NCI-H82 (cell line): ENCODE data around the gene ALDH1A2.
"Not testable (repeated sequence)": the region's sequence is repeated elsewhere in the genome, so short reads cannot be mapped to it uniquely, and the experiment has no call there.

ENCODE experiments used
- DNase-seq: peaks from one replicate; lab custom pipeline; 2025; lab: John Stamatoyannopoulos, UW

The ALDH1A2 gene

GRCh38 chr15:58065445-58066041, at the start of gene ALDH1A2:
ALDH1A2 (minus strand) TSS chr15:58065711; CDS start chr15:58065650, 61 bp downstream.
- peak; percentile 59 for DNase-seq

GRCh38 chr15:58114812-58115211, 49.3 kb upstream of the ALDH1A2 start:
- DNase-seq, result no peak

GRCh38 chr15:58114388-58114787, 48.9 kb upstream of the ALDH1A2 start:
- DNase-seq, result no peak

GRCh38 chr15:58113358-58113757, 47.8 kb upstream of the ALDH1A2 start:
- DNase-seq, result not testable (repeated sequence)

GRCh38 chr15:58111718-58112104, 46.2 kb upstream of the ALDH1A2 start:
- DNase-seq, result no peak

GRCh38 chr15:58110999-58111717, 45.6 kb upstream of the ALDH1A2 start:
- no peak for DNase-seq

- DNase-seq, result no peak
Measured at GRCh38 chr15:58109419-58109818, 43.9 kb upstream of the ALDH1A2 start.

GRCh38 chr15:58108117-58108516, 42.6 kb upstream of the ALDH1A2 start:
- DNase-seq, result no peak

GRCh38 chr15:58103482-58103881, 38.0 kb upstream of the ALDH1A2 start:
- no peak for DNase-seq

- DNase-seq, result no peak
Measured at GRCh38 chr15:58096529-58097084, 31.1 kb upstream of the ALDH1A2 start.

- DNase-seq, result no peak
Measured at GRCh38 chr15:58095415-58095814, 29.9 kb upstream of the ALDH1A2 start.

GRCh38 chr15:58087871-58088270, 22.4 kb upstream of the ALDH1A2 start:
- no peak for DNase-seq

GRCh38 chr15:58086491-58086890, 21.0 kb upstream of the ALDH1A2 start:
- no peak for DNase-seq

- DNase-seq, result no peak
Measured at GRCh38 chr15:58083526-58083925, 18.0 kb upstream of the ALDH1A2 start.

GRCh38 chr15:58081891-58082290, 16.4 kb upstream of the ALDH1A2 start:
- no peak for DNase-seq

- no peak for DNase-seq
Measured at GRCh38 chr15:58081456-58081855, 15.9 kb upstream of the ALDH1A2 start.

- not testable (repeated sequence) for DNase-seq
Measured at GRCh38 chr15:58080959-58081358, 15.4 kb upstream of the ALDH1A2 start.

- DNase-seq, result no peak
Measured at GRCh38 chr15:58080398-58080797, 14.9 kb upstream of the ALDH1A2 start.

GRCh38 chr15:58078591-58078990, 13.1 kb upstream of the ALDH1A2 start:
- DNase-seq, result no peak

- DNase-seq, result peak; percentile 47
Measured at GRCh38 chr15:58077427-58077826, 11.9 kb upstream of the ALDH1A2 start.

- DNase-seq, result no peak
Measured at GRCh38 chr15:58074452-58074851, 8.9 kb upstream of the ALDH1A2 start.

GRCh38 chr15:58070801-58071418, 5.4 kb upstream of the ALDH1A2 start:
- DNase-seq, result peak; percentile 78

GRCh38 chr15:58069008-58069407, 3.5 kb upstream of the ALDH1A2 start:
- no peak for DNase-seq
